ENCODE measurements around the gene HMGCR. TPM values are rescaled to one million over a fixed set of nuclear protein-coding genes. Genes with fewer than 3 reads are reported as not detected.
"Not testable (repeated sequence)": the region's sequence is repeated elsewhere in the genome, so short reads cannot be mapped to it uniquely, and the experiment has no call there.

HMGCR gene
- 23.0 TPM for total RNA-seq
- long read RNA-seq, partial matches to known transcripts: 2 of 4 reads
- long read RNA-seq, other reads (novel, unspliced or antisense): 1 of 4 reads

- peak; percentile 98 for DNase-seq (ENCODE audit: low spot score)
These were observed at the start of gene HMGCR for GRCh38 chr5:75336615-75337336. Gene HMGCR (plus strand): TSS chr5:75337220. CDS start chr5:75342606, 5,386 bp downstream.

DNA sequence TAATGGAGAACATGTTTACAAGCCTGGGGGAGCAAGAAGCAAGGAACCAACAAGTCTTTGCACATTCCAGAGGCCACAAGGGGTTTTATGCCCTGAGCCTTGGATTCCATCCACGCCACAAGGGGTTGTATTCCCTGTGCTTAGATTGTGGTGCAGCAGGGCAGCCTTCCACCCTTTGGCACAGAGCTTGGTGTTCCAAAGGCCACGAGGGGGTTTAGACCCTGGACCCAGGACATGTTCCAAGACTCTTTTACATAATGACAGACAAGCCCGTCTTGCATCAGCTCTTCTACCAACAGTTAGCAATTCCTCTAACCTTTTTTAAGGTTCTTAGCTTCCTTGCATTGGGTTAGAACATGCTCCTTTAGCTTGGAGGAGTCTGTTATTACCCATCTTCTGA lies 45.2 kb upstream of the HMGCR start:
- not testable (repeated sequence) for DNase-seq (ENCODE audit: low spot score)

GRCh38 chr5:75300084-75300483 lies 36.9 kb upstream of the HMGCR start:
- DNase-seq (ENCODE audit: low spot score): no peak

- DNase-seq (ENCODE audit: low spot score): no peak
These were observed 33.6 kb upstream of the HMGCR start for GRCh38 chr5:75303419-75303818.

DNA sequence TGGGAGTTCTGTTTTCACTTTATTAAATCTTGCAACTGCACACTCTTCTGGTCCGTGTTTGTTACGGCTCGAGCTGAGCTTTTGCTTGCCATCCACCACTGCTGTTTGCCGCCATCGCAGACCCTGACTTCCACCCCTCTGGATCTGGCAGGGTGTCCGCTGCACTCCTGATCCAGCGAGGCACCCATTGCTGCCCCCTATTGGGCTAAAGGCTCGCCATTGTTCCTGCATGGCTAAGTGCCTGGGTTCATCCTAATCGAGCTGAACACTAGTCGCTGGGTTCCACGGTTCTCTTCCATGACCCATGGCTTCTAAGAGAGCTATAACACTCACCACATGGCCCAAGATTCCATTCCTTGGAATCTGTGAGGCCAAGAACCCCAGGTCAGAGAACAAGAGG lies 32.5 kb upstream of the HMGCR start:
- DNase-seq (ENCODE audit: low spot score): not testable (repeated sequence)

DNA sequence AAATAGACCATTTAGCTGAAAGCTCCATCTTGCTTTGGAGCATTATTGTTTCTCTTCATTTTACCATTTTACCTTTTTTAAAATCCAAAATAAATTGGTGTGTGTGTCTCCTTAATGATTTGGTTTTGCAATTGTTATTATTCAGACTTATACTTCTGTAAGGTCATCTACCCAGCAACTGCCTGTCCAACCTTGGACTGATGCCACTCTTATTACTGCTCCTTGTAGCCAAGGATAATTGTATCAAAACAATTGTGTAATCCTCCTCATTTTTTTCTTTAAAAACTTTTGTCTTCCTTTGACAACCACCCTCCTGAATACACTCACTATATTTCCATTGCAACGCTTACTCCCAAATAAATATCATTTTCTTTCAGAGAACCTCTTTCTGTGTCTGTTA lies 30.3 kb upstream of the HMGCR start:
- DNase-seq (ENCODE audit: low spot score): no peak

- no peak for DNase-seq (ENCODE audit: low spot score)
These were observed 26.8 kb upstream of the HMGCR start for GRCh38 chr5:75310212-75310611.

DNA sequence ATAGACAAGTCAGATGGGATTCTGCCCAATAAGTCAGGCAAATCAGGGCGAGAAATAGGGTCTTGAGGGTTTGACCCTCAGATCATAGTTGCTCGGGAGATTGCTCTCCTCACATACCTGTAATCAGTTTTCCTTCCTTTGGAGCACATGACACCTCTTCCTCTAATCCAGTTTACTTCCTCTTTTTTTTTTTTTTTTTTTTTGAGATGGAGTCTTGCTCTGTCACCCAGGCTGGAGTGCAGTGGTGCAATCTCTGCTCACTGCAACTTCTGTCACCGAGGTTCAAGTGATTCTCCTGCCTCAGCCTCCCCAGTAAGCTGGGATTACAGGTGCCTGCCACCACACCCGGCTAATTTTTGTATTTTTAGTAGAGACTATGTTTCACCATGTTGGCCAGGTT lies 17.9 kb upstream of the HMGCR start:
- not testable (repeated sequence) for DNase-seq (ENCODE audit: low spot score)

DNA sequence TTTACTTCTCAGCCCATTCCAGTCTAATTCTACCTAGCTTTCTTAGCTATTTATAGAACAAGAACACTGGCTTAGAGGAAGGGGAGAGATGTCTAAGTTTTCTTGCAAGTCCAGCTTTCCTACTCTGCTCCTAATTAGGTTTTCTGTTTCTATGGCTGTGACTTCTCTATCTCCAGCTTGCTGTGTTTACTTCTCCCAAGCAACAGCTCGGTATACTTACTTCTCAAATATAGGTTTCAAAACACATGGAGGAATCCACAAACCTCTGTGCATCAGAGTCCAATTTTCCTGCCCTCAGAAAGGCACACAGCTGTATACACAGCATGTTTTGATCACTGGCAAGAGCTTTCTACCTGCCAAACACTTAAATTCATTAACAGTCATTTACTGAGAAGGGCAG lies 17.4 kb upstream of the HMGCR start:
- DNase-seq (ENCODE audit: low spot score): no peak

GRCh38 chr5:75320371-75320770 lies 16.6 kb upstream of the HMGCR start:
- DNase-seq (ENCODE audit: low spot score): no peak

DNA sequence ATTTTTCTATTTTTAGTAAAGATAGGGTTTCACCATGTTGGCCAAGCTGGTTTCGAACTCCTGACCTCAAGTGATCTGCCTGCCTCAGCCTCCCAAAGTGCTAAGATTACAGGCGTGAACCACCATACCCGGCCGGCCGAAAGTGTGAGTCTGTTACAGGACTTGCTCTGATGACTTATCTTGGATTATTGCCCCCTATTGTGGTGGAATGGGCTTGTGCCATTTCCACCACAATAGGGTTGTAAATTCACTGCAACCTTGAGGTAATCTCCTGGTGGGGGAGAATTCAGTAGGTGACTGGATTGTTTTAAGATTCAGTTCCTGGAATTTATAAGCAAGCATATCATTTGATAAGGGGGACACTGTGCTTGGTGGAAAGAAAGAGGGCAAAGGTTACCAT lies 15.0 kb upstream of the HMGCR start:
- DNase-seq (ENCODE audit: low spot score): no peak

- DNase-seq (ENCODE audit: low spot score): no peak
These were observed 12.2 kb upstream of the HMGCR start for GRCh38 chr5:75324791-75325190.

- DNase-seq (ENCODE audit: low spot score): no peak
These were observed 11.8 kb upstream of the HMGCR start for GRCh38 chr5:75325242-75325641.

GRCh38 chr5:75330404-75330803 lies 6.6 kb upstream of the HMGCR start:
- no peak for DNase-seq (ENCODE audit: low spot score)

DNA sequence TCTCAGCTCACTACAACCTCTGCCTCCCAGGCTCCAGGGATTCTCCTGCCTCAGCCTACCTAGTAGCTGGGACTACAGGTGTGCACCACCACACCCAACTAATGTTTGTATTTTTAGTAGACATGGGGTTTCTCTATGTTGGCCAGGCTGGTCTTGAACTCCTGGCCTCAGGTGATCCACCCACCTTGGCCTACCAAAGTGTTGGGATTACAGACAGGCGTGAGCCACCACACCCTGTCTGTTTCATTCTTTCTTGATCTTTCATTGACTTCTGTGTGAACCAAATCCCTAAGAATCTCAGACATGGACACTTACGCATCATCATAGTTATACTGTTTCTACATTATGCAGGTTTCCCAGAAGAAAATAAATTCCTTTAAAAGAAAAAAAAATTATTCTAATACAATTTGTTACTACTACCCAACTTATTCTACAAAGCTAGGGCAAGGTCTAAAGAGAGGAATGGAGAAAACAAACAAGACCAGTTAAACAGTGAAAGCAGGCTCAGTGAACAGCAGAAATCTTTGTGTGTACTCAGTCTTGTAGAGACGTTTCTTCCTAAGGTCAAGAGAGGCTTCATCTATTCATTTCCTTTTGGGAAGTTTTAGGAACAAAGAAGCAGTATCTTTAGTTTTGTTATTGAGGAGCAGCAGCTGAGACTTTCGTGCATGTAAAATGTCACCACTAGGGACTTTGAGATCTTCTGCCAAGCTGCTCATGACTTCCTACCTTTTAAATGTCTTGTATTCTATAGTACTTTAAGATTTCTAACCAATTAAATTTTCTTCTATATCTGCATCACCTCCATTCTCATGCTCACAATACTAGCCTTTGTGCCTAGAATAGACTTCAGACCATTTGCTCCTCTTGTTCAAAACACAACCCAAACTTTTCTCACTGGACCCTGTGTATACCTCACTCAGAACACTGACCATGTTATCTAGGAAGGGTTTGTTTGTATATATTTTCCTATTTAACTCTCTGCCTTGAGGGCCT lies 5.6 kb upstream of the HMGCR start:
- DNase-seq (ENCODE audit: low spot score): no peak

GRCh38 chr5:75333759-75334158 lies 3.3 kb upstream of the HMGCR start:
- DNase-seq (ENCODE audit: low spot score): not testable (repeated sequence)

- not testable (repeated sequence) for DNase-seq (ENCODE audit: low spot score)
These were observed 2.6 kb upstream of the HMGCR start for GRCh38 chr5:75334413-75334812.

DNA sequence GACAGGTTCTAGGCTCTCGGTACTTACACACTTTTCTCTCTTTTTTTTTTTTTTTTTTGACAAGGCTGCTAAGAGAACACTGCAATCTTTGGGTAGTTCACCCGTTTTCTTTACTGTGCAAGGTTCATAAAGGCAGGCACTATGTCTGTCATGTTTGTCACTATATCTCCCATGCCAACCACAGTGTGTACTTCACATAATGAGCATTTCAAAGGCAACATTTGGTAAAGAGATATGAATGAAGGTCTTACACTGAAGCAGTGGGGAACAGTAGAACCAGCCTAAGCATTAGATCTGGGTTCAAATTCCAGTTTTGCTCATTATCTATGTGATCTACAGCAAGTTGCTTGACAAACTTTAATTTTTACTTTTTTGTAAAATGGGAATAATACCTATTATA lies 1.5 kb upstream of the HMGCR start:
- DNase-seq (ENCODE audit: low spot score): no peak

GRCh38 chr5:75335952-75336614 lies 937 bp upstream of the HMGCR start:
- DNase-seq (ENCODE audit: low spot score): no peak

GRCh38 chr5:75337366-75338021 lies 474 bp downstream of the HMGCR start:
- DNase-seq (ENCODE audit: low spot score): no peak

GRCh38 chr5:75338408-75338807 lies 1.4 kb downstream of the HMGCR start:
- DNase-seq (ENCODE audit: low spot score): no peak

All from mesenteric fat pad (tissue), 1 donor.